Measurements from ENCODE around the gene MTOR.
"Not testable (repeated sequence)": the region's sequence is repeated elsewhere in the genome, so short reads cannot be mapped to it uniquely, and the experiment has no call there.

The MTOR gene

GRCh38 chr1:11214698-11215380 is 47.5 kb downstream of the MTOR start:
- no peak for DNase-seq

GRCh38 chr1:11211925-11212587 is 50.3 kb downstream of the MTOR start:
- no peak for DNase-seq

GRCh38 chr1:11211461-11211860 is 50.9 kb downstream of the MTOR start:
- DNase-seq, result no peak

GRCh38 chr1:11207898-11208611 is 54.3 kb downstream of the MTOR start:
- DNase-seq, result no peak

- DNase-seq, result no peak
Observed at GRCh38 chr1:11204396-11205190, 57.8 kb downstream of the MTOR start.

GRCh38 chr1:11198851-11199594 is 63.3 kb downstream of the MTOR start:
- no peak for DNase-seq

- DNase-seq, result no peak
Observed at GRCh38 chr1:11198257-11198656, 64.1 kb downstream of the MTOR start.

GRCh38 chr1:11197359-11197758 is 65.0 kb downstream of the MTOR start:
- DNase-seq, result no peak

- DNase-seq, result no peak
Observed at GRCh38 chr1:11196945-11197344, 65.4 kb downstream of the MTOR start.

- DNase-seq, result no peak
Observed at GRCh38 chr1:11194407-11195176, 67.8 kb downstream of the MTOR start.

GRCh38 chr1:11193376-11193775 is 69.0 kb downstream of the MTOR start:
- no peak for DNase-seq

- DNase-seq, result no peak
Observed at GRCh38 chr1:11188858-11189451, 73.4 kb downstream of the MTOR start, which contains the start of gene ANGPTL7. Gene ANGPTL7 (plus strand): TSS chr1:11189355. CDS start chr1:11189580, 225 bp downstream.

- no peak for DNase-seq
Observed at GRCh38 chr1:11188381-11188780, 74.0 kb downstream of the MTOR start.

GRCh38 chr1:11187931-11188330 is 74.4 kb downstream of the MTOR start:
- DNase-seq, result no peak

GRCh38 chr1:11187494-11187893 is 74.9 kb downstream of the MTOR start:
- no peak for DNase-seq

- no peak for DNase-seq
Observed at GRCh38 chr1:11187000-11187399, 75.4 kb downstream of the MTOR start.

- no peak for DNase-seq
Observed at GRCh38 chr1:11184973-11185372, 77.4 kb downstream of the MTOR start.

- no peak for DNase-seq
Observed at GRCh38 chr1:11182884-11183283, 79.5 kb downstream of the MTOR start.

- DNase-seq, result no peak
Observed at GRCh38 chr1:11180342-11180744, 82.0 kb downstream of the MTOR start.

GRCh38 chr1:11179749-11180148 is 82.6 kb downstream of the MTOR start:
- DNase-seq, result not testable (repeated sequence)

- no peak for DNase-seq
Observed at GRCh38 chr1:11179125-11179524, 83.2 kb downstream of the MTOR start.

Data from activated CD4-positive, CD25-positive, alpha-beta regulatory T cell treated with anti-CD3 and anti-CD28 coated beads, Interleukin-2, amount 50 U/mL, for 72 hours (primary cell).